ENCODE results near the gene TBL1X. TPM values are rescaled to one million over a fixed set of nuclear protein-coding genes. Genes with fewer than 3 reads are reported as not detected.

Gene TBL1X
- total RNA-seq, 1 experiment from 2014 or later = 14.6 TPM

- in situ Hi-C loops (cut with HindIII; ENCODE audit: low pct_unique_long_range_greater_than_20kb, low sequenced_read_pairs) = no loop called here
These were observed 122.8 kb downstream of the TBL1X start for GRCh38 chrX:9587642-9588041.

DNA sequence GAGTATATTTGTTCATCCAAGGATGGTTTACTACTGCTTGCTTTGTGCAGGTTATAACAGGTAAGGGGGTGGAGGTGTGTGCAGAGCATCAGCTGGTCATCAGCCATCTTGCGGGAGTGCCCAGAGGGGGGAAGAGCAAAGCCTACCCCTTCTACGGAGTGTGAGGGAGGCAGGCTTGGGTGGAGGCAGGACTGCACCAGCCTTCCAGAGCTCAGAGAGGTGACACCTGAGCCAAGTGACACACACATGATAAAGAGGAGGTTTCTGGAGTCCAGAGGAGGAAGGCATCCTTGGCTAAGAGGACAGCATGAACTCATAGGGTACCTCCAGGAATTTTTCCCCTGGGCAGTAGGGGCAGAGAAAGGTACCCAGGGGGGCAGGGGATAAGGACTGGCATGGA is 126.6 kb downstream of the TBL1X start:
- no peak for ATAC-seq
- H3K4me1 ChIP-seq (ENCODE audit: control insufficient read depth, insufficient read depth, low read length) = no peaks in the 10 kb centered on the region

More at GRCh38 chrX:9587642-9588041, 122.8 kb downstream of the TBL1X start:
- Histone ChIP-seq H3K27ac (ENCODE audit: low read length) (no peak overlapping the region), H3K9me3 (ENCODE audit: control insufficient read depth, insufficient read depth, low read depth, low read length) (no peaks in the 10 kb centered on the region), H3K27me3 (ENCODE audit: control insufficient read depth, insufficient read depth, low read length) (no peaks in the 10 kb centered on the region), H3K4me3 (ENCODE audit: low read depth in 2 of 2, low read length in 2 of 2) (no peak overlapping the region), H3K36me3 (ENCODE audit: control insufficient read depth, insufficient read depth, low read length) (no peaks in the 10 kb centered on the region), H3K4me1 (ENCODE audit: control insufficient read depth, insufficient read depth, low read length) (no peaks in the 10 kb centered on the region)
- ATAC-seq = no peak
- ChIA-PET CTCF (no interaction called here), POLR2A (no interaction called here)
- intact Hi-C loops (cut with micrococcal nuclease; ENCODE audit: unreplicated experiment) = no loop called here
- TF ChIP-seq POLR2AphosphoS5 (IDR thresholded peaks at IDR 0.05; ENCODE audit: low read depth, low read length) = no peak
- TF ChIP-seq, protein P1, sequence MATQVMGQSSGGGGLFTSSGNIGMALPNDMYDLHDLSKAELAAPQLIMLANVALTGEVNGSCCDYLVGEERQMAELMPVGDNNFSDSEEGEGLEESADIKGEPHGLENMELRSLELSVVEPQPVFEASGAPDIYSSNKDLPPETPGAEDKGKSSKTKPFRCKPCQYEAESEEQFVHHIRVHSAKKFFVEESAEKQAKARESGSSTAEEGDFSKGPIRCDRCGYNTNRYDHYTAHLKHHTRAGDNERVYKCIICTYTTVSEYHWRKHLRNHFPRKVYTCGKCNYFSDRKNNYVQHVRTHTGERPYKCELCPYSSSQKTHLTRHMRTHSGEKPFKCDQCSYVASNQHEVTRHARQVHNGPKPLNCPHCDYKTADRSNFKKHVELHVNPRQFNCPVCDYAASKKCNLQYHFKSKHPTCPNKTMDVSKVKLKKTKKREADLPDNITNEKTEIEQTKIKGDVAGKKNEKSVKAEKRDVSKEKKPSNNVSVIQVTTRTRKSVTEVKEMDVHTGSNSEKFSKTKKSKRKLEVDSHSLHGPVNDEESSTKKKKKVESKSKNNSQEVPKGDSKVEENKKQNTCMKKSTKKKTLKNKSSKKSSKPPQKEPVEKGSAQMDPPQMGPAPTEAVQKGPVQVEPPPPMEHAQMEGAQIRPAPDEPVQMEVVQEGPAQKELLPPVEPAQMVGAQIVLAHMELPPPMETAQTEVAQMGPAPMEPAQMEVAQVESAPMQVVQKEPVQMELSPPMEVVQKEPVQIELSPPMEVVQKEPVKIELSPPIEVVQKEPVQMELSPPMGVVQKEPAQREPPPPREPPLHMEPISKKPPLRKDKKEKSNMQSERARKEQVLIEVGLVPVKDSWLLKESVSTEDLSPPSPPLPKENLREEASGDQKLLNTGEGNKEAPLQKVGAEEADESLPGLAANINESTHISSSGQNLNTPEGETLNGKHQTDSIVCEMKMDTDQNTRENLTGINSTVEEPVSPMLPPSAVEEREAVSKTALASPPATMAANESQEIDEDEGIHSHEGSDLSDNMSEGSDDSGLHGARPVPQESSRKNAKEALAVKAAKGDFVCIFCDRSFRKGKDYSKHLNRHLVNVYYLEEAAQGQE (IDR thresholded peaks at IDR 0.05; ENCODE audit: insufficient read depth in 1 of 2, low read depth in 2 of 2, low read length in 1 of 2) = no peak
- BruUV-seq (replicated peaks) = no TSS peak
- DNase-seq (ENCODE audit: low read depth, low spot score) = no peak

More for the DNA sequence above, 126.6 kb downstream of the TBL1X start:
- intact Hi-C loops (cut with micrococcal nuclease; ENCODE audit: unreplicated experiment) = no loop called here
- Histone ChIP-seq H3K36me3 (ENCODE audit: control insufficient read depth, insufficient read depth, low read length) (no peaks in the 10 kb centered on the region), H3K27me3 (ENCODE audit: control insufficient read depth, insufficient read depth, low read length) (no peaks in the 10 kb centered on the region), H3K9me3 (ENCODE audit: control insufficient read depth, insufficient read depth, low read depth, low read length) (no peaks in the 10 kb centered on the region), H3K4me3 (ENCODE audit: low read depth in 2 of 2, low read length in 2 of 2) (no peak overlapping the region), H3K27ac (ENCODE audit: low read length) (no peak overlapping the region)
- ChIA-PET POLR2A (no interaction called here), CTCF (no interaction called here)
- BruUV-seq (replicated peaks) = no TSS peak
- in situ Hi-C loops (cut with HindIII; ENCODE audit: low pct_unique_long_range_greater_than_20kb, low sequenced_read_pairs) = no loop called here
- TF ChIP-seq, protein P2, sequence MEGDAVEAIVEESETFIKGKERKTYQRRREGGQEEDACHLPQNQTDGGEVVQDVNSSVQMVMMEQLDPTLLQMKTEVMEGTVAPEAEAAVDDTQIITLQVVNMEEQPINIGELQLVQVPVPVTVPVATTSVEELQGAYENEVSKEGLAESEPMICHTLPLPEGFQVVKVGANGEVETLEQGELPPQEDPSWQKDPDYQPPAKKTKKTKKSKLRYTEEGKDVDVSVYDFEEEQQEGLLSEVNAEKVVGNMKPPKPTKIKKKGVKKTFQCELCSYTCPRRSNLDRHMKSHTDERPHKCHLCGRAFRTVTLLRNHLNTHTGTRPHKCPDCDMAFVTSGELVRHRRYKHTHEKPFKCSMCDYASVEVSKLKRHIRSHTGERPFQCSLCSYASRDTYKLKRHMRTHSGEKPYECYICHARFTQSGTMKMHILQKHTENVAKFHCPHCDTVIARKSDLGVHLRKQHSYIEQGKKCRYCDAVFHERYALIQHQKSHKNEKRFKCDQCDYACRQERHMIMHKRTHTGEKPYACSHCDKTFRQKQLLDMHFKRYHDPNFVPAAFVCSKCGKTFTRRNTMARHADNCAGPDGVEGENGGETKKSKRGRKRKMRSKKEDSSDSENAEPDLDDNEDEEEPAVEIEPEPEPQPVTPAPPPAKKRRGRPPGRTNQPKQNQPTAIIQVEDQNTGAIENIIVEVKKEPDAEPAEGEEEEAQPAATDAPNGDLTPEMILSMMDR (IDR thresholded peaks at IDR 0.05) = no peak
- TF ChIP-seq POLR2AphosphoS5 (IDR thresholded peaks at IDR 0.05; ENCODE audit: low read depth, low read length) (no peak), SIN3A (IDR thresholded peaks at IDR 0.05; ENCODE audit: borderline replicate concordance, insufficient read depth, low read depth, low read length) (no peak), TCF7L2 (IDR thresholded peaks at IDR 0.05; ENCODE audit: low read depth, low read length) (no peak)
- TF ChIP-seq, protein P1 (IDR thresholded peaks at IDR 0.05; ENCODE audit: insufficient read depth in 1 of 2, low read depth in 2 of 2, low read length in 1 of 2) = no peak
- no peak for DNase-seq (ENCODE audit: low read depth, low spot score)
